Measurements from ENCODE around the gene SACM1L. TPM values are rescaled to one million over a fixed set of nuclear protein-coding genes. Genes with fewer than 3 reads are reported as not detected.

Gene SACM1L
- polyA plus RNA-seq, 1 experiment = 35.5 TPM

- CTCF ChIA-PET = interaction anchor here (1.2 kb wide), 1 partner anchor 11 kb away, joined by 3 read pairs; no protein-coding TSS in a partner anchor
- H3K4me3 ChIP-seq (ENCODE audit: low read depth, low read length) = no peak overlapping the region
- H3K27me3 ChIP-seq (ENCODE audit: control insufficient read depth, insufficient read depth, low read length) = peaks cover 53% of the 10 kb centered on the region
- TF ChIP-seq CTCF (IDR thresholded peaks at IDR 0.05; ENCODE audit: low read depth, low read length) = no peak
- no peak overlapping the region for H3K27ac ChIP-seq (ENCODE audit: low read depth, low read length)
- POLR2A ChIA-PET = no interaction called here
- no peak for DNase-seq (ENCODE audit: low read depth, low spot score)
- H3K9me3 ChIP-seq (ENCODE audit: control insufficient read depth, insufficient read depth, low read length) = no peaks in the 10 kb centered on the region; the same call in 1 of the 2 replicates
Observed at GRCh38 chr3:45772341-45773035, 83.3 kb downstream of the SACM1L start.

- Histone ChIP-seq H3K27me3 (ENCODE audit: control insufficient read depth, insufficient read depth, low read length) (peaks cover 59% of the 10 kb centered on the region), H3K4me3 (ENCODE audit: low read depth, low read length) (no peak overlapping the region), H3K27ac (ENCODE audit: low read depth, low read length) (no peak overlapping the region), H3K9me3 (ENCODE audit: control insufficient read depth, insufficient read depth, low read length) (no peaks in the 10 kb centered on the region; the same call in 1 of the 2 replicates)
- CTCF ChIA-PET = no interaction called here
- POLR2A ChIA-PET = no interaction called here
- TF ChIP-seq CTCF (IDR thresholded peaks at IDR 0.05; ENCODE audit: low read depth, low read length) = no peak
- DNase-seq (ENCODE audit: low read depth, low spot score) = no peak
Observed at GRCh38 chr3:45773072-45773471, 83.9 kb downstream of the SACM1L start.

GRCh38 chr3:45773714-45774449 lies 84.7 kb downstream of the SACM1L start:
- ChIA-PET POLR2A (no interaction called here), CTCF (interaction anchor here (1.4 kb wide), 1 partner anchor 305 kb away, joined by 4 read pairs; no protein-coding TSS in a partner anchor)
- no peak overlapping the region for H3K4me3 ChIP-seq (ENCODE audit: low read depth, low read length)
- H3K9me3 ChIP-seq (ENCODE audit: control insufficient read depth, insufficient read depth, low read length) = no peaks in the 10 kb centered on the region; the same call in 1 of the 2 replicates
- peaks cover 57% of the 10 kb centered on the region for H3K27me3 ChIP-seq (ENCODE audit: control insufficient read depth, insufficient read depth, low read length)
- H3K27ac ChIP-seq (ENCODE audit: low read depth, low read length) = no peak overlapping the region
- TF ChIP-seq CTCF (IDR thresholded peaks at IDR 0.05; ENCODE audit: low read depth, low read length) = no peak
- DNase-seq (ENCODE audit: low read depth, low spot score) = no peak

GRCh38 chr3:45774581-45775521 lies 85.7 kb downstream of the SACM1L start:
- ChIA-PET POLR2A (no interaction called here), CTCF (interaction anchor here (1.4 kb wide), 1 partner anchor 304 kb away, joined by 4 read pairs; no protein-coding TSS in a partner anchor)
- TF ChIP-seq CTCF (IDR thresholded peaks at IDR 0.05; ENCODE audit: low read depth, low read length) = no peak
- H3K9me3 ChIP-seq (ENCODE audit: control insufficient read depth, insufficient read depth, low read length) = no peaks in the 10 kb centered on the region; the same call in 1 of the 2 replicates
- peaks cover 59% of the 10 kb centered on the region for H3K27me3 ChIP-seq (ENCODE audit: control insufficient read depth, insufficient read depth, low read length)
- no peak for DNase-seq (ENCODE audit: low read depth, low spot score)
- no peak overlapping the region for H3K27ac ChIP-seq (ENCODE audit: low read depth, low read length)
- no peak overlapping the region for H3K4me3 ChIP-seq (ENCODE audit: low read depth, low read length)

Data from AG04450 (cell line).